ENCODE measurements around the gene RBM5. TPM values are rescaled to one million over a fixed set of nuclear protein-coding genes. Genes with fewer than 3 reads are reported as not detected.

RBM5 gene
- total RNA-seq, 4 donors from 2014 or later = 131 to 244 (median 138) TPM

DNA sequence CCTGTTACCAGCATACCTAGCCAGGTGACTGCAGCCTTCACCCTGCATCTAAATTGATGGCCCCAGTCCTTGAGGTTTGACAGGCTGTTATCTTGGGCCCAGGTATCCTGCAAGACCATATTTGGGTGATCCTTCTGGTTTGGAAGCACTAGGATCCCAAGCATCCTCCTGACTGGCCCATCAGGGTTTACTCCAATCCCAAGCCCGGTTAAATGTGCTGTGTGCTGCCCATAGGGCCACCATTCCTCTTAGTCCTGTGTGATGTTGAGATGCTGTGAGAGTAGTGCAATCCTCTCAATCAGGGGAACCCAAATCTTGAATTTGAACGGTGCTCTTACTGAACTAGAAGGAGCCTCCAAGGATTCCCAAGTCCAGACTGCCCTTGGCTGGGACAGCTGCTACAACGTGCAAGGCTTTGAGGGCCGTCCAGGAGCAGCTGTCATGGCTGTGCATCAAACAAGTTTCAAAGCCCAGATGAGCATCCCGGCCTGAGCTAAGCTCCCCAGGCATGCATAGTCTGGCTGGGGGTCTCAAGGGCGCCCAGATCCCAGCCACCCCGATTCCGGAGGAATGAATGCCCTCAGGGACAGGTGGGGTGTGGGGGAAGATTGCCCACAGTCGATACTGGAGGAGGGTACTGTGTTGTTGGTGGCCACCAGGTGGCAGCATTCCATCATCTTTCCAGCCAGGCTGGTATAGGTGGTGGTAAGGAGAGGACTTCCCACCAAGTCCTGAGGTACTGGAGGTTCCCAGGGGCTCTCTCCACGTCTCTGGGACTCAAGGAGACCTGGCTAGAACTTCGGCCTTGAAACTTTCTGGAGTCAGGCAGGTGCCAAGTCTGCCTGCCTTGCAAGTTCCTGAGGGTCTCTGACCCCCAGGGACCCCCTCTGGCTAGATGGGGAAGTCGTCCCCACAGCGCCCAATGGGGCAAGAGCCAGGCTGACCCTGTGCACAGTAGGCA is 32.6 kb downstream of the RBM5 start:
- TF ChIP-seq POLR2A (IDR thresholded peaks at IDR 0.05) = no peak
- TF ChIP-seq, protein P1, sequence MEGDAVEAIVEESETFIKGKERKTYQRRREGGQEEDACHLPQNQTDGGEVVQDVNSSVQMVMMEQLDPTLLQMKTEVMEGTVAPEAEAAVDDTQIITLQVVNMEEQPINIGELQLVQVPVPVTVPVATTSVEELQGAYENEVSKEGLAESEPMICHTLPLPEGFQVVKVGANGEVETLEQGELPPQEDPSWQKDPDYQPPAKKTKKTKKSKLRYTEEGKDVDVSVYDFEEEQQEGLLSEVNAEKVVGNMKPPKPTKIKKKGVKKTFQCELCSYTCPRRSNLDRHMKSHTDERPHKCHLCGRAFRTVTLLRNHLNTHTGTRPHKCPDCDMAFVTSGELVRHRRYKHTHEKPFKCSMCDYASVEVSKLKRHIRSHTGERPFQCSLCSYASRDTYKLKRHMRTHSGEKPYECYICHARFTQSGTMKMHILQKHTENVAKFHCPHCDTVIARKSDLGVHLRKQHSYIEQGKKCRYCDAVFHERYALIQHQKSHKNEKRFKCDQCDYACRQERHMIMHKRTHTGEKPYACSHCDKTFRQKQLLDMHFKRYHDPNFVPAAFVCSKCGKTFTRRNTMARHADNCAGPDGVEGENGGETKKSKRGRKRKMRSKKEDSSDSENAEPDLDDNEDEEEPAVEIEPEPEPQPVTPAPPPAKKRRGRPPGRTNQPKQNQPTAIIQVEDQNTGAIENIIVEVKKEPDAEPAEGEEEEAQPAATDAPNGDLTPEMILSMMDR (IDR thresholded peaks at IDR 0.05) = no peak
- H3K4me3 ChIP-seq (ENCODE audit: low read depth, poor library complexity, severe bottlenecking) = no peak overlapping the region
- intact Hi-C loops (cut with DNase I; ENCODE audit: low total_unique reads) = loop anchor here (2.0 to 10.0 kb wide), 2 partner anchors 67 to 153 kb away; partner anchors contain the start of gene LSMEM2
- 15 to 18% methylated on average over 13 of the region's 13 CpGs for WGBS, 2 donors
- peak; percentile 58 to 95 for DNase-seq (ENCODE audit: low spot score in 2 of 2)

DNA sequence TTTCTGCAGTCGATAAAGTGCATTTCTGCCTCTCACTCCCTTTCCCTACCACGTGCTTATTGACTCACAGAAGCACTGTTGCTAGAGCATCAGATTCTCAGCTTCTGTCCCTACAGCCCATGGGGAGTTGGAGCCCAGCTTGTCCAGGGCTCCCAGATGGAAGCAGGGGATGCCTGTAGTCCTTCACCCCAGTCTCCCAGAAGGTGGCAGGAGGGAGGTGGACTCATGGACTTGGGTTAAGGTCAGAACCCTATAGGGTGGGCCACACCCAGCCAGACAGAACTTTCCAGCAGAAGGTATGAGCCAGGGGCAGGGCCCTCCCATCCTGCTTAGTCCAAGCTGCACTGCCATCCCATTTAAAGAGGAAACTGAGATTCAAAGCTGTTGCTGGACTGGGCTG is 33.4 kb downstream of the RBM5 start:
- H3K4me3 ChIP-seq (ENCODE audit: low read depth, poor library complexity, severe bottlenecking) = no peak overlapping the region
- no peak for DNase-seq (ENCODE audit: low spot score in 2 of 2)
- intact Hi-C loops (cut with DNase I; ENCODE audit: low total_unique reads) = loop anchor here (10.0 kb wide), 1 partner anchor 153 kb away; the partner anchor contains the start of gene LSMEM2
- 34 to 43% methylated on average over 2 of the region's 2 CpGs for WGBS, 2 donors
- TF ChIP-seq, protein P1 (IDR thresholded peaks at IDR 0.05) = no peak
- no peak for TF ChIP-seq POLR2A (IDR thresholded peaks at IDR 0.05)

DNA sequence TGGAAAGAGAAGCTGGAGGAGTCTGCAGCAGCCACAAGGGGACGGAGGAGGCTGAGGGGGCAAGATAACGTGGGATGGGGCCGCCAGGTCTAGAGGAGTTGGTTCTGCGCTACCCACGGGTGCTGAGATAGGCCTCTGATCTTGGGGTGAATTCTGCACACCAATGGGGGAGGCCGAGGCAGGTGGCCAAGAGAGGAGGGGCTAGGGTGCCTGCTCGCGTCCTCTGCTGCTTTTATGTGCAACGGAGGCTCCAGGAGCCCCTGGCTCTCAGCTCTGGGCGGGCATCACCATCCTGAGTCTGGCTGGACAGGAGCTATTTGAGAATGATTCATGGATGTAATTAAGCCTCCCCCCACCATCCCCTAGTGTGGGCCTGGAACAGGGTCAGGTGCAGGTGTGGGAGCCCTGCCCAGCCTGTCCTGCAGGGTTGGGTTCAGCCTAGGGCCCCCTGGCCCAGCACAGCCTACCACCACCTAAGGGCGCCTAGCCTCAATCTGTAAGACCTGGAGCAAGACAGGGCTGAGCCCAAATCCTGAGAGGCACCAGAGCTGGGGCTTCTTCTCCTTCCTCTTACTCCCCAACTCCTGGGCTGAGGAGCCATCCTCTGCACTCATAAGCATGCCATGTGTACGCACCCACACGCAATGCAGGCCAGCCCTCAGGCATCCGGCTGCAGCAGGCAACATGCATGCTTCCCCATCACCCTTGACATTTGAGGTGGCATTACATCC is 34.1 kb downstream of the RBM5 start:
- H3K4me3 ChIP-seq (ENCODE audit: low read depth, poor library complexity, severe bottlenecking) = no peak overlapping the region
- 58 to 66% methylated on average over 14 of the region's 14 CpGs for WGBS, 2 donors
- intact Hi-C loops (cut with DNase I; ENCODE audit: low total_unique reads) = loop anchor here (10.0 kb wide), 1 partner anchor 152 kb away; the partner anchor contains the start of gene LSMEM2
- no peak for TF ChIP-seq POLR2A (IDR thresholded peaks at IDR 0.05)
- TF ChIP-seq, protein P1 (IDR thresholded peaks at IDR 0.05) = no peak
- DNase-seq (ENCODE audit: low spot score in 2 of 2) = no peak

DNA sequence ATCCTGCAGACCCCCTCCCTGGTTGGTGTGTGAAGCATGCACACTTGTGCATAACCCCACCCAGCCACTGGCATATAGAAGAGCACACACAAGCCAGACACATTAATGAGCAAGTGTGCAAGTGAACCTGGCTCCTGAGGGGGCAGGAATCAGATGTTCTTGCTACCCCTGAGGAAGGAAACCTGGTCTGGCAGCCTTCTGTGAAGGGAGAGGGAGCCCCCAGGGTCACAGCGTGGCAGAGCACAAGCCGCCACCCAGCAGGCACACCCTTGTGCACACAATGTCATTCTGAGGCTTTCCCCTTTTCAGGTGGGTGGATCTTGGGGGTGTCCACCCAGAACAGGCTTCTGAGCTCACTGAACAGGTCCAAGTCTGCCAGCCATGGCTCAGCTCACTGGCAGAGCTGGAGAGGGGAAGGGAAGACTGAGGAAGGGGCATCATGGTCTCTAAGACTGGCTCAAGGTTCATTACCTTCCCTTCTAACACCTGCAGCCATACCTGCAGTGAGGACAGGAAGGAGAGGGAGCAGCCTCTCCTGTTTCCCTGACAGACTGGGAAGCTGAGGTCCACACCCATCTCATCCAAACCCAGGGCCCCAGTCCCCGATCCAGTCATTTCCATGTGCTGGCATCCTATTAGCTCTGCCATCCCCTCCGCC is 34.8 kb downstream of the RBM5 start:
- intact Hi-C loops (cut with DNase I; ENCODE audit: low total_unique reads) = loop anchor here (10.0 kb wide), 1 partner anchor 151 kb away; the partner anchor contains the start of gene LSMEM2
- DNase-seq (ENCODE audit: low spot score in 2 of 2) = no peak
- no peak for TF ChIP-seq POLR2A (IDR thresholded peaks at IDR 0.05)
- TF ChIP-seq, protein P1 (IDR thresholded peaks at IDR 0.05) = no peak
- H3K4me3 ChIP-seq (ENCODE audit: low read depth, poor library complexity, severe bottlenecking) = no peak overlapping the region
- WGBS, 2 donors = 20 to 39% methylated on average over 4 of the region's 4 CpGs

DNA sequence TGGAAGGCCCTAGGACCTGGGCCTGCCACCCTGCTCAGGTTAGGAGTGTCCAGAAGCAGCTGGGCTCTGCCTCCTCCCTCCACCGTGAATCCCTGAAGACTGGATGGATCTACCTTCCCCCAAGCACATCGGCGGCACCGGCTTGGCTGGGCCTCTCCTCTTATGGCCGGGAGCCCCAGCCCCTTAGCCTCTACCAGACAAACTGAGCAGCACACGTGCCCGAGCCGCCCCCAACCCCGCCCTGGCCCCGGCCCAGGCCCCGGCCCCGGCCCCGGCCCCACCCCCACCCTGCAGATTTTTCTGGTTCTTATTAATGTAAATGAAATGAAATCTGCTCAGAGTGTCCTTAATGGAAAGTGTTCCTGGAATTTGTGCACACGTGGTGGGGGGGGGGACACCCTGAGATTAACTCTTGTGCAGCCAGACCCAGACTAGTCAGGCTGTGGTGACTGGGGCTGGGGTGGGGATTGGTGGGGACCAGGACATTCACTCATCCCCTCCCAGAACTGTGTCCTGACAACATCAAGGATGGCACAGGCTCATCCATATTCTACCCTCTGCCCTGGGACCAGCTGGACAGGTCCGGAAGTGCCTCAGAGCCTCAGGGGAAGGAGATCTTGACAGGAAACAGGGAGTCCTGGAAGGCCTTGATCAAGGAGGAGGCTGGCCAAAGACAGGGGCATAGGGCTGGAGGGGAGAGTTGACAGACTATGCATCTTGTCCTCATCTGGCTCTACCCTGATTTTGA is 35.5 kb downstream of the RBM5 start:
- DNase-seq (ENCODE audit: low spot score in 2 of 2) = no peak
- intact Hi-C loops (cut with DNase I; ENCODE audit: low total_unique reads) = loop anchor here (10.0 kb wide), 1 partner anchor 151 kb away; the partner anchor contains the start of gene LSMEM2
- 21 to 25% methylated on average over 9 to 10 of the region's 15 CpGs for WGBS, 2 donors
- H3K4me3 ChIP-seq (ENCODE audit: low read depth, poor library complexity, severe bottlenecking) = no peak overlapping the region
- TF ChIP-seq, protein P1 (IDR thresholded peaks at IDR 0.05) = no peak
- TF ChIP-seq POLR2A (IDR thresholded peaks at IDR 0.05) = no peak

All from lower leg skin (tissue), 4 donors.